NCI-H524 treated with DMSO at 0.1 percent for 48 hours (cell line): ENCODE results near the gene CORT.
"Not testable (repeated sequence)": the region's sequence is repeated elsewhere in the genome, so short reads cannot be mapped to it uniquely, and the experiment has no call there.

Experiments
- DNase-seq: peaks from one replicate; lab custom pipeline; 2025; lab: John Stamatoyannopoulos, UW

The CORT gene

GRCh38 chr1:10449751-10450150, at the start of gene CORT:
Gene CORT (plus strand): TSS chr1:10450031. CDS start chr1:10450224, 193 bp downstream.
- DNase-seq = no peak

- DNase-seq = no peak
Observed at GRCh38 chr1:10401281-10401680, 48.5 kb upstream of the CORT start.

GRCh38 chr1:10402729-10403274, 47.0 kb upstream of the CORT start:
- DNase-seq = no peak

- DNase-seq = no peak
Observed at GRCh38 chr1:10407201-10407600, 42.6 kb upstream of the CORT start.

GRCh38 chr1:10415211-10415930, 34.5 kb upstream of the CORT start:
- no peak for DNase-seq

- not testable (repeated sequence) for DNase-seq
Observed at GRCh38 chr1:10415967-10416366, 33.9 kb upstream of the CORT start.

- not testable (repeated sequence) for DNase-seq
Observed at GRCh38 chr1:10418741-10419140, 31.1 kb upstream of the CORT start.

- no peak for DNase-seq
Observed at GRCh38 chr1:10419351-10419750, 30.5 kb upstream of the CORT start.

- DNase-seq = no peak
Observed at GRCh38 chr1:10421637-10422036, 28.2 kb upstream of the CORT start.

GRCh38 chr1:10424034-10424433, 25.8 kb upstream of the CORT start:
- no peak for DNase-seq

GRCh38 chr1:10424651-10425050, 25.2 kb upstream of the CORT start:
- DNase-seq = no peak

GRCh38 chr1:10425826-10426534, 23.9 kb upstream of the CORT start:
- not testable (repeated sequence) for DNase-seq

- not testable (repeated sequence) for DNase-seq
Observed at GRCh38 chr1:10426535-10426848, 23.3 kb upstream of the CORT start.

- DNase-seq = no peak
Observed at GRCh38 chr1:10428984-10429383, 20.8 kb upstream of the CORT start.

GRCh38 chr1:10429868-10430215, 20.0 kb upstream of the CORT start:
- no peak for DNase-seq

- DNase-seq = peak; percentile 18
Observed at GRCh38 chr1:10430216-10431069, 19.4 kb upstream of the CORT start, which contains the start of gene CENPS. Gene CENPS (plus strand): TSS chr1:10430433. CDS start chr1:10430518, 85 bp downstream.

GRCh38 chr1:10431070-10431730, 18.6 kb upstream of the CORT start:
- no peak for DNase-seq

- no peak for DNase-seq
Observed at GRCh38 chr1:10432910-10433700, 16.7 kb upstream of the CORT start.

GRCh38 chr1:10433790-10434189, 16.0 kb upstream of the CORT start:
- no peak for DNase-seq

GRCh38 chr1:10434590-10434989, 15.2 kb upstream of the CORT start:
- no peak for DNase-seq

- DNase-seq = no peak
Observed at GRCh38 chr1:10437052-10437451, 12.8 kb upstream of the CORT start.
